ENCODE results near the gene RHCE. TPM values are rescaled to one million over a fixed set of nuclear protein-coding genes. Genes with fewer than 3 reads are reported as not detected.
"Not testable (repeated sequence)": the region's sequence is repeated elsewhere in the genome, so short reads cannot be mapped to it uniquely, and the experiment has no call there.

The RHCE gene
- total RNA-seq, 1 donor from 2014 or later, result not detected

DNA sequence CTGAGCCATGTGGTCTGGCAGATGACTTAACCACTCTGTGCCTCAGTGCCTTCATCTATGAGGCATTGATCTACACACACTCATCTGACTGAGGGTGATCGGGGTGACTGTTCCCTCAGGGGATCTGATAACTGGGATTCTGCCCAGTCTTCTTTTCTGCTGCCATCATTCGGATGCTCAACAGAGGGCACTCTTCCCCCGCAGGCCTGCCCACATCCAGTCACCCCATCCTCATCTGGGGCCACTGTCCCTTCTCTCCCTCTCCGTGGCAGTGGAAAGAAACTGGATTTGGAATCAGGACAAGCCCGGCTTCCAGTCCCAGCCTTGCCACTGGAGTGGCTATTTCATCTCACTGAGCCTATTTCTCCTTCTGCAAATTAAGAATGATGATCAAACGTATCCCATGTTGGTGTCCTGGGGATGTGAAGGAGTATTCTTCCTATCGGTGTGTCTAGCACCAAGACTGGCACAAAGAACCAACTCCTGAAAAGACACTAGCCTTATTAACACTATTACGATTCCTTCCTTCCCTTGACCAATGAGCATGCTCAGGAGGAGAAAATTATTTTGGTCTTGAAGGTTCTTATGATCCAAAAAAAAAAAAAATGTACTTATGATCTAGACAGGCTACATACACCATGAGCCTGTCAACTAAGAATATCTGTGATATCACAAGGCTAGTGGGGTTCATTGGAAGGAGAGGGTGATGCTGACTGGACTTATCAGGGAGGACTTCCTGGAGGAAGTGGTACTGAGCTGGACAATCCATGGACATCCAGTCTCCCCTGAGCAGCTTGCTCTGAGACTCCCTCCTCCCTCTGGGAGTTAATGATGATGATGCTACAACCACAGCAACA lies 17.4 kb downstream of the RHCE start:
- not testable (repeated sequence) for H3K4me3 ChIP-seq (ENCODE audit: low read depth, low read length); DNase-seq (ENCODE audit: low read depth)
- peak; percentile 29 for TF ChIP-seq CTCF (conservative IDR thresholded peaks at IDR 0.05; ENCODE audit: low read depth, low read length)

DNA sequence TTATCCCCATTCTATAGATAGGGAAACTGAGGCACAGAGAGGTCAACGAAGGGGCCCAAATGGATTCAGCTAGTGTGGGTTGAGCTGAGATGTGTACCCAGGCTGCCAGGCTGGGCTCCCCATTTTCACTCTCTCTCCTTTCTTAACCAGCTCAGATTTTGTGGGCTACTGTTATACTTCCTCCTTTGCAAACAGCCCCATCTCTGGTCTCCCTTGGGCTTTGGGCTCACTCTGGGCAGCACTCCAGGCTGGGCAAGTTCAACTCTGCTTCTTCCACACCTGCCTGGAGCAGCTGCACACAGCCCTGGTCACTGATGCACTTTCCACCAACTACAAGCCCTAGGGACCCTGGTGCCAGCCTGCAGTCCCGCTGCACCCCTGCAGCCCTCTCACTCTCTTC lies 22.5 kb downstream of the RHCE start:
- not testable (repeated sequence) for DNase-seq (ENCODE audit: low read depth); H3K4me3 ChIP-seq (ENCODE audit: low read depth, low read length)

DNA sequence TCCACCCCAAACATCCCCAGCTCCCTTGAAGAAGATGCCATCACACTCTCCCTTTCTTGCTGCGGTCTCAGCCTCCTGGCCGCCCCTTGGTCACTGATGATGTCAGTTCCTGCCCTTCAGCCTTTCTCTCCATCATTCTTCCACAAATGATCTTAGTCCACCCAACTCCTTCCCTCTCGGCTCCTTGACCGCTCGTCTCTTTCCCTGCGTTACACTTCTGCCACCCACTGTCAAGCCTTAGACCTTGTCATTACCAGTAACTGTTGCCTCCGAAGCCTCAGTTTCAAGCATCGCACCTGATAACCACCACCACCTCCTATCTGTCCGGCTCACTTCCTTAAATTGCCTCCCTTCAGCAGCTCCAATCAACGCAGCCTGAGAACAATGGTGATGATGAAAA lies 23.1 kb downstream of the RHCE start:
- not testable (repeated sequence) for DNase-seq (ENCODE audit: low read depth); H3K4me3 ChIP-seq (ENCODE audit: low read depth, low read length)

GRCh38 chr1:25392841-25393240 lies 27.8 kb downstream of the RHCE start:
- DNase-seq (ENCODE audit: low read depth), result no peak
- TF ChIP-seq CTCF (conservative IDR thresholded peaks at IDR 0.05; ENCODE audit: low read depth, low read length), result no peak
- no peak overlapping the region for H3K4me3 ChIP-seq (ENCODE audit: low read depth, low read length)

- not testable (repeated sequence) for H3K4me3 ChIP-seq (ENCODE audit: low read depth, low read length); DNase-seq (ENCODE audit: low read depth)
Observed at GRCh38 chr1:25389721-25390120, 30.9 kb downstream of the RHCE start.

DNA sequence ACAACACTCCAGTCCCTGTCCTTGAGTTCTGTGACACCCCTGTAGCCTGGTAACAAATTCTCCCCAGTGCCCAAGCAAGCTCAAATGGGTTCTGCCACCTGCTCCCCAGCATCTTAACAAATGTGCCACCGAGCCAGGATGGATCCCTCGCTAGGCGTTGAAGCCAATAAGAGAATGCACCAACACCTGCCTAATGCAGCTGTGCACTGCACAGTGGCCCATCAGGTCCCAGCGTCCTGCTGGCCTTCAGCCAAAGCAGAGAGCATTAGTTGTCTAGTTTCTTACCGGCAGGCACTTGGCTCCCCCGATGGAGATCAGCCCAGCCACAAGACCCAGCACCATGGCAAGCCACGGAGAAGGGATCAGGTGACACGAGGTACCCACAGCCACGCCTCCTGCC lies 31.9 kb downstream of the RHCE start:
- H3K4me3 ChIP-seq (ENCODE audit: low read depth, low read length); DNase-seq (ENCODE audit: low read depth): not testable (repeated sequence)

DNA sequence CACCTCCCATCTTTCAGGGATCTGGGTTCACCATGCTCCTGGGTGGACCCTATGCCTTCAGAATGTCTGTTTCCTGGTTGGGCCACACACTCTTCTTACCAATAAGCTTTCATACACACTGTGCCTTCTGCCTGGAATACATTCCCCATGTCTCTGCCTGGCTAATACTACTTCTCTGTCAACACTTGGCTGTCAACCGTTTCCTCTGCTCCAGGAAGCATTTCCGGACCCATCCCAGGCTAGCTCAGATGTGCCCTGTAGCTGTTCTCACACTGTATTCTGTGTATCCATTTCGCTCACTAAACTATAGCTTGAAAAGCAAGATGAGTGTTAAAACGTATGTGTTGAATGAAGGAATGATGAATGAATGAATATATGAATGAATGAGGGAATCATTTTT lies 33.5 kb downstream of the RHCE start:
- not testable (repeated sequence) for DNase-seq (ENCODE audit: low read depth)

DNA sequence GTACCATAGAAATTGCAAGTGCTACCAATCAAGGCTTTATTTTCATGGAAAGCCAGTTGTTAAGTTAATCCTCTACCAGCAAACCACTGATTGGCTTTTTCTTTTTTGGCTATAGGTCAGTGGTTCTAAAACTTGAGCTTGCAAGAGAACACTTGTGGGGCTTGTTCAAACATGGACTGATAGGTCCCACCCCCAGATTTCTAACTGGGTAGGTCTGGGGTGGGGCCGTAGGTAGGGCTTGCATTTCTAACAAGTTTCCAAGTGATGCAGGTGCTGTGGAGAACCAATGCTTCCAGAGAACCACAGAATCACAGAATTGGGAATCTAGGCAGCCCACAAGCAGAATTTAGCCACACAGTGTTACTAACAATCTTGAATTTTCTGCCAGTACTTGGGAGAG lies 36.8 kb downstream of the RHCE start:
- not testable (repeated sequence) for DNase-seq (ENCODE audit: low read depth); H3K4me3 ChIP-seq (ENCODE audit: low read depth, low read length)

More for the DNA sequence above, 33.5 kb downstream of the RHCE start:
- not testable (repeated sequence) for H3K4me3 ChIP-seq (ENCODE audit: low read depth, low read length)

DNA sequence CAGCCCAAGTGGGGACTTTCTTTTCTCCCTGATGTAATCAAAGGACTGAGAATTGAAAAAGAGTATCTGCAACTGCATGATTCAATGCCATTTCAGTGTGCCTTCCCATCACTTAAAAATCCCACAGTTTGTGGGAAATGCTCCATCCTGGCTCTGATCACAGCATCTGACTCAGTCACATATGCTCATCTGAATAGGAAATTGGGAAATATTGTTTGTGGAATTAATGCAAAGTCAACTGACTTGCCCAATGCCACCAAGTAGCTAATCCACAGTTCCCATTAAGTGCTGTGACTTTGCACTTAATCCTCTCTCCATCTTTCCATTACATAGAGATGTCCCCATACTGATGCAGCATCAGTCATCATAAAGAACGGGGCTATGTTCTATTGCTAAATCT lies 37.5 kb downstream of the RHCE start:
- not testable (repeated sequence) for H3K4me3 ChIP-seq (ENCODE audit: low read depth, low read length); DNase-seq (ENCODE audit: low read depth)

DNA sequence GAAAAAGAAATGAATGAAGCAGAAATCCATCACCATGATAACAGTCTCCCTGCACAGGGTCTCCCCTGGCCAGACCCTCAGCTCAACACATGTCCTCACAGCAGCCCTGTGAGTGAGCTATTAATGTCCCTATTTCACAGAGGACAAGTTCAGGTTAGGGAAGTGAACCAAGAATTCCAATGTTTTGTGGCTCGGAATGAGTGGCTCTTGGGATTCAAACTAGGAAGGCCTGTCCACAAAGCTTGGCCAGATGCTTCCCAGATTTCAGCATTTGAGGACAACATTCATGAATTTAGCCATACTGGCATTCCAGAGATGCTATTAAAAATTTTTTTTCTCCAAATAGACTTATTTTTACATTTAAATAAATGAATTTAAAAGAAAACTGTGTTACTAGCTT lies 38.1 kb downstream of the RHCE start:
- not testable (repeated sequence) for H3K4me3 ChIP-seq (ENCODE audit: low read depth, low read length); DNase-seq (ENCODE audit: low read depth)

DNA sequence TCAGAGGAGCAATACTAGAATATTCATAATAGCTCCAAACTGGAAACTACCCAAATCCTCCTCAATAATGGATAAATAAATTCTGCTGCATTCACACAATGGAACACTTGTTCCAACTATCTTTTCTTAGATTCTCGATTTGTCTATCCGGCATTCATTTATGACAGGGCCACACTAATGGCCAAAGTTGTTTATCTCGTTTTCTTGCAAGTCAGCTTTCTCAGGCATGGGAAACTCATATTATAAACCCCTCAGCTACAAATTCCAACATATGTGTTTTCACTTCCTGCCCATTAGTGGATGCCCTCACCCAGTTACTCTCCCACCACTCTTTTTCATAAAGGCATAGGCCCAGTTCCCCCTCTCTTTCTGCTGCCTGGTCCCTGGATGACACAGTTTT lies 42.3 kb downstream of the RHCE start:
- DNase-seq (ENCODE audit: low read depth); H3K4me3 ChIP-seq (ENCODE audit: low read depth, low read length): not testable (repeated sequence)

- not testable (repeated sequence) for H3K4me3 ChIP-seq (ENCODE audit: low read depth, low read length)
Observed at GRCh38 chr1:25371757-25372156, 48.9 kb downstream of the RHCE start.

DNA sequence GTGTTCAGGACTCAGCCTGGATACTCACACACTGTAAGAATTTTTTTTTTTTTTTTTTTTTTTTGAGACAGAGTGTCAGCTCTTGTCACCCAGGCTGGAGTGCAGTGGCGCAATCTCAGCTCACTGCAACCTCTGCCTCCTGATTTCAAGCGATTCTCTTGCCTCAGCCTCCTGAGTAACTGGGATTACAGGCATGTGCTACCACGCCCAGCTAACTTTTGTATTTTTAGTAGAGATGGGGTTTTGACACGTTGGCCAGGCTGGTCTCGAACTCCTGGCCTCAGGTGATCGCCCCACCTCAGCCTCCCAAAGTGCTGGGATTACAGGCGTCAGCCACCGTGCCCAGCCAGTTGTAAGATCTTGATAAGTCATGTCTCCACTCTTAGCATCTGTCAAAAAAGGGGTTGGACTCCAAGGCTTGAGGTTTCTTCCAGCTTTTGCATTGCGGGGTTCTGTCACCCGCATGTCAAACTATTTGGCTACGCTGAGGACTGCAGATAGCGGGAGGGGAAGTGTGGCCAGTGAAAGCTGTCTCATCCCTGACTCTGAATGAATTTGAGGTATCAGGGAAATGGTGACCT lies 50.8 kb downstream of the RHCE start:
- H3K4me3 ChIP-seq (ENCODE audit: low read depth, low read length), result not testable (repeated sequence)

More at GRCh38 chr1:25371757-25372156, 48.9 kb downstream of the RHCE start:
- DNase-seq (ENCODE audit: low read depth), result not testable (repeated sequence)

More for the DNA sequence above, 50.8 kb downstream of the RHCE start:
- DNase-seq (ENCODE audit: low read depth), result not testable (repeated sequence)
